ENCODE data around the gene TRAF7.
A peak's percentile ranks its signal among the peaks of the same experiment; 100 is the strongest.

The TRAF7 gene

GRCh38 chr16:2163211-2163881 is 7.8 kb downstream of the TRAF7 start:
- no peak for DNase-seq

DNA sequence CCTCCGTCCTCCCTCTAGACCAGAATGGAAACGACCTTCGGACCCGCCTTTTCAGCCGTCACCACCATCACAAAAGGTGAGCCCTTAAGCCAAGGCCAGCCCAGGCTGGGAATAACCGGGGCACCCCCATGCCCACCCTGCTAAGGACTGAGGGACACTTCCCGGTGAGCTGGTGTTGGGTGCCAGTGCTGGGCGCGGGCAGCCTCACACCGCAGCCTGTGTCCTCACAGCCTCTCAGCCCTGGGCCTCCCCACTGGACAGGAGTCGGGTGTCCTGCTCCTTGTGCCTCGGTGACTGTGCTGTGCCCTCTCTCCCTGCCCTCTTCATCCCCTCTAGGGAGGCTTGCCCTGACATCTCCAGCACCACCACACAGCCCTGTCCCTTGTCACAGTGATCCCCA is 10.3 kb downstream of the TRAF7 start:
- no peak for DNase-seq

DNA sequence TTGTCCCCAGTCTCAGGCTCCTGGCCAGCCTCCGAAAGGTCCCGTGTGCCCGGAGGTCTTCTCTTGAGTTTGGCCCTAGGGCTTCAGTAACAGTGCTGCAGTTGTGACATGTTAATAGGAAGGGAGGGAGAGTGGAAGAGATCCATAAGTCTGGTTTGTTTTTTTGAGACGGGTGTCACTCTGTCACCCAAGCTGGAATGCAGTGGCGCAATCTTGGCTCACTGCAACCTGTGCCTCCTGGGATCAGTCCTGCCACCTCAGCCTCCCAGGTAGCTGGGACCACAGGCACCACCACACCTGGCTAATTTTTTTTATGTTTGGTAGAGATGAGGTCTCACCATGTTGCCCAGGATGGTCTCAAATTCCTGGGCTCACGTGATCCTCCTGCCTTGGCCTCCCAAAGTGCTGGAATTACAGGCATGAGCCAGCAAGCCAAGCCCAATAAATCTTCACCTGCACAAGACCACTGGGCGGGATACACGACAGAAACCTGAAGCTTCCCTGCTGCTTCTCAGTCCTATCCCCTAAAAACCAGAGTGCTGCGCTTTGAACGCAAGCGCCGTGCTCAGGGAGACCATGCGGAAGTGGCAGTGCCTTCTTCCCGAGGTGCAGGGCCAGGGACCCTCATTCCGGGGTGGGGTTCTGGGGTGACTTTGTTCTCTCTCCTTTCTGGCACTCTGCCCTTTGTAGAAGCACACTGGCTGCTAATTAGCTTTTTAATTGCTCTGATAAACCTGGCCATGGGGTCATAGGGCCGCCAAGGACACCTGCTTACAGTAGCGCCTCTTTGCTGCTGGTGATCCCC is 10.9 kb downstream of the TRAF7 start:
- DNase-seq: no peak

GRCh38 chr16:2167068-2167638 is 11.6 kb downstream of the TRAF7 start:
- DNase-seq: no peak

GRCh38 chr16:2170080-2170479 is 14.5 kb downstream of the TRAF7 start:
- no peak for DNase-seq

GRCh38 chr16:2170587-2171435 is 15.2 kb downstream of the TRAF7 start:
- DNase-seq: no peak

DNA sequence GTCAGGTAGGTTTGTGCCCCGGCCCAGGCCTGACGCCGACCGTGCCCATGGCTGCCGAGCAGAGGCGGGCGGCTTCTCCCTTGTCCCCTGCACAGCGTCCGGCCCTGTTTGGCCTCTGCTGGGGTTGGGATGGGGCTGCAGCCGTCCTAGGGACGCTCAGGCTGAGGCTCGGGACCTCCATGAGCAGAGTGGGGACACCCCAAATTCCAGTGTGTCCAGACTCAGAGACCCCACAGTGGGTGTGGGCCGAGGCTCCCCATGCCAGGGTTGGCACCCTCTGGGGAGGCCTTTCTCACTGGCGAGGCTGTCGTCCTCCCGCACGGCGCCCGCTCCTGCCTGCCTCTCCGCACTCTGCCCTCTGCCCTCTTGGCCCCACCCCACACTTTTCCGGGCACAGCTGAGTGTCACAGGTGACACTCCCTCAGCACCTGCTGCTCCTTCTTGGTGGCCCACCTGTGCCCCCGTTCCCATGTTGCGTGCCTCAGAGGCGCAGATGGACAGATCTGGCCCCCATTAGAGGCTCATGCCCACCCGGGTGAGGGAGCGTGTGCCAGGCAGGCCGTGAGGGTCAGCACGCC is 16.1 kb downstream of the TRAF7 start:
- no peak for DNase-seq

DNA sequence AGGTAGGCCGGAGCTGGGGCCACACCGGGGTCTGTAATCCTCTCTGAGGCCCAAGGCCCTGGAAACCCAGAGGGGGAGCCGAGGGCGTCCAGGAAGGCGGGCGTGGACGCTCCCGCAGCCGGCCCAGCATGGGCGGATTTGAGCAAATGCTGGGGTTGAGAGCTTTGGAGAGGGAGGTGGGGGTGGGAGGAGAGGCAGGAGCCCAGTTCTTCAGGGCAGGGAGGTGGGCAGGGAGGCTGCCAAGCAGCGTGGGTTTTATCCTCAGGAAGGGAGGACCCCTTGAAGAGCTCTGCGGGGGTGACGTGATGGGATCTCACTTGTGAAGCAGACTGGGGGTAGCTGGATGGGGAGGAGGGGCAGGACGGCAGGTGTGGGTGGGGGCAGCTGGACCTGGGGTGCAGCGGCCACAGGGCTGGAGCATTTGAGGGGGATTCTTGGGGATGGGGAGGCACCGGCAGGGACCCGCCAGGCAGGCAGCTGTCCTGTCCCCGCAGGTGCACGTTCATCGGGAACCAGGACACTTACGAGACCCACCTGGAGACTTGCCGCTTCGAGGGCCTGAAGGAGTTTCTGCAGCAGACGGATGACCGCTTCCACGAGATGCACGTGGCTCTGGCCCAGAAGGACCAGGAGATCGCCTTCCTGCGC is 17.2 kb downstream of the TRAF7 start:
- DNase-seq: no peak

DNA sequence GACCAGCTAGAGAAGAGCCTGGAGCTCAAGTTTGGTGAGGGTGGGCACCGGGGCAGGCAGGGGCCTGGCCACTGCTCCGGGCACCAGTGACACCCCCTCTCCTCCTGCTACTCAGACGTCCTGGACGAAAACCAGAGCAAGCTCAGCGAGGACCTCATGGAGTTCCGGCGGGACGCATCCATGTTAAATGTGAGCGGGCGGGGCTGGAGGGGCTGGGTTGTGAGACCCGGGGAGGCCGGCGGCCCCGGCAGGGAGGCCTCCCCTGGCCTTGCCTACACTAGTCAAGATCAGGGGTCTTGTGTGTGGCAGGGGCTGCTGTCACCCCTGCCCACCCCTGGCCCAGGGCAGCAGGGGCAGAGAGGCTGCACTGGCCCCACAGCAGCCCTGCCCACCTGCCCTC is 17.8 kb downstream of the TRAF7 start:
- DNase-seq: no peak

GRCh38 chr16:2173916-2174315 is 18.3 kb downstream of the TRAF7 start:
- DNase-seq: no peak

DNA sequence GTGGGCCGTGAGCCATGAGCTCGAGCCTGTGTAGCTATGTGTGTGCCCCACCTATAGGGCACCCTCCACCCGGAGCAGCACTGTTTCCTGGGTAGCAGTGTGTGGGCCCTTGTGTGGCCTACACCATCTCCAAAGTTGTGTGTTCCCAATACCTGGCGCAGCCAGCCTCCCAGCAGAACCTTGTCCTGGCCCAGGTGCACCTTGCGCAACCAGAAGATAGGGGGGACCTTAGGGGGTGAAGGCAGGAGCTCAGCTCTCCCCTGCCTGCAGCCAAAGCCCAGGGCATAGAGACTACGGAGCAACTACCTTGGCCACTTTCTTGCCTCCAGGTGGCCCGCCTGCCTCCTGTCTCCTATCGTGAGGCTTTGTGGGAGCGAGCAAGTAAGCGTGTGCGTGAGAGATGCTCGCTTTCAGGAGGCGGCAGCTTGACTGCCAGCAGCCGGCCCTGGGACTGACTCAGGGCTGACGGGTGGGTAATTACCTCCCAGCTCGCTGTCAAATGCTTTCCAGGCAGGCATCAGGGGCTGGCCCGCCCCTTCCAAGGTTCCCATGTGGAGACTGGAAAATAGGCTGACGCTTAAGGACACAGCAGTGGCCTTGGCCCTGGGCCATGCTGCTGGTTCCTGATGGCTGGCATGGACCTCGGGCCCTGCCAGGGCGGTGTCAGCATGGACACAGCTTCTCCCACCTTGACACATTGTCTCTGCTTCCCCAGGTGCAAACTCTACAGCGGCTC is 19.0 kb downstream of the TRAF7 start:
- DNase-seq: peak in 3 of 51 donors; percentile 12 to 60 (median 30)

GRCh38 chr16:2175454-2175853 is 19.9 kb downstream of the TRAF7 start:
- DNase-seq: no peak

GRCh38 chr16:2176047-2176446 is 20.5 kb downstream of the TRAF7 start:
- DNase-seq: no peak

- no peak for DNase-seq
These were observed 21.5 kb downstream of the TRAF7 start for GRCh38 chr16:2177101-2177500.

DNA sequence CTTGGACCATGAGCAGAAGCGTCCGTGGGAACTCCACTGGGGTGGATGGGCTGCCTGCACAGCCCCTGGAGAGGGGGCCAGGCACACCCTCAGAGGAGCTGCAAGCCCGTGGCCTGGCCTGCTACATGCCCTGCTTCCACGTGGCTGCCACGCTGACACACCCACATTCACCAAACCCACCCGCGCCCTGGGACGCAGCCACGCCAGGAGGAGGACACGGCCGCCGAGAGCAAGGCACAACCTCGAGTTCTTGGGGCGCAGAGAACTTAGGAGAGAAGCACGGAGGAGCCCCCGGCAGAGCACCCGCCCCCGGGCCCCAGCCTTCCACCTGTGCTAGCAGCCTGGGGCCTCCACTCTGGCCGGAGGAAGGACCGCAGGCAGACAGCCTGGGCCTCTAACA is 22.0 kb downstream of the TRAF7 start:
- no peak for DNase-seq

- peak in 1 of 51 donors; percentile 31 for DNase-seq
These were observed 22.9 kb downstream of the TRAF7 start for GRCh38 chr16:2178321-2179106.

DNA sequence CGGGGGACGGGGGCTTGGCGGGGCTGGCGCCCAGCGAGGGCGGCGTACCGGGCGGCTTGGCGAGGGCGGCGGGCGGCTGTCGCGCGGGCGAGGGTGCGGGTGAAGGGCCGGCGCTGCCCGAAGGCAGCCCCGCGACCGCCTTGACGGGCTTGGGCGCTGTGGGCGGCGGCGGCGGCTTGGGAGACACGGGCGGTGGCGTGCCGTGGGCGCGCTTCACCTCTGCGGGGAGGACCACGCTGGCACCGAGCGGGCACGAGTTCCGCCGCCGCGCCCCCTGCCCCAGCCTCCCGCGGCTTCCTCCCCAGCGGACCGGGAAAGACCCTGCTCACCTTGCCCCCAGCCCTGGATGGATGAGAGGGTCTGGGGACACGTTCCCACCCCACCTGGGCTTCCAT is 23.5 kb downstream of the TRAF7 start:
- no peak for DNase-seq

GRCh38 chr16:2179576-2179975 is 24.0 kb downstream of the TRAF7 start:
- DNase-seq: no peak

GRCh38 chr16:2180461-2180860 is 24.9 kb downstream of the TRAF7 start:
- no peak for DNase-seq
